ENCODE results near the gene HNRNPC. TPM values are rescaled to one million over a fixed set of nuclear protein-coding genes. Genes with fewer than 3 reads are reported as not detected.

The HNRNPC gene
- polyA plus RNA-seq, 1 donor from 2014 or later, result 1,176 TPM

- H3K4me3 ChIP-seq (ENCODE audit: low read length), result no peak overlapping the region
- peaks cover 78% of the 10 kb centered on the region for H3K79me2 ChIP-seq (replicated peaks; ENCODE audit: insufficient read depth, low read length)
- no peaks in the 10 kb centered on the region for H3K9me2 ChIP-seq (ENCODE audit: insufficient read depth, low read length)
- no peaks in the 10 kb centered on the region for H3K36me3 ChIP-seq (ENCODE audit: insufficient read depth, low read length)
- H3K9me3 ChIP-seq (ENCODE audit: low read length), result no peaks in the 10 kb centered on the region
- no peaks in the 10 kb centered on the region for H3F3A ChIP-seq (ENCODE audit: insufficient read depth, low read length, poor library complexity, severe bottlenecking)
- H3K4me2 ChIP-seq (ENCODE audit: low read length), result no peak overlapping the region
- H3K27ac ChIP-seq (ENCODE audit: low read length), result no peak overlapping the region
- H4K20me1 ChIP-seq (ENCODE audit: insufficient read depth), result peaks cover 31% of the 10 kb centered on the region
- no peak overlapping the region for H3K9ac ChIP-seq (ENCODE audit: low read length)
- no peak for TF ChIP-seq RAD21 (conservative IDR thresholded peaks at IDR 0.05)
- no peak for TF ChIP-seq EZH2 (IDR thresholded peaks at IDR 0.05; ENCODE audit: borderline replicate concordance, insufficient read depth, low read length, poor library complexity, severe bottlenecking)
- TF ChIP-seq TAF1 (IDR thresholded peaks at IDR 0.05; ENCODE audit: low read depth), result no peak
- TF ChIP-seq SMC3 (conservative IDR thresholded peaks at IDR 0.05; ENCODE audit: poor library complexity), result no peak
- TF ChIP-seq POLR2AphosphoS5 (IDR thresholded peaks at IDR 0.05), result no peak
- TF ChIP-seq REST (IDR thresholded peaks at IDR 0.05; ENCODE audit: borderline replicate concordance), result no peak
- TF ChIP-seq CTCF (IDR thresholded peaks at IDR 0.05; ENCODE audit: poor library complexity, severe bottlenecking), result no peak
- H3K27me3 ChIP-seq (ENCODE audit: insufficient read depth, low read depth, low read length), result no peaks in the 10 kb centered on the region
- no peak overlapping the region for H2AFZ ChIP-seq (ENCODE audit: low read depth, low read length)
Observed at GRCh38 chr14:21238823-21239518, 30.3 kb downstream of the HNRNPC start.

DNA sequence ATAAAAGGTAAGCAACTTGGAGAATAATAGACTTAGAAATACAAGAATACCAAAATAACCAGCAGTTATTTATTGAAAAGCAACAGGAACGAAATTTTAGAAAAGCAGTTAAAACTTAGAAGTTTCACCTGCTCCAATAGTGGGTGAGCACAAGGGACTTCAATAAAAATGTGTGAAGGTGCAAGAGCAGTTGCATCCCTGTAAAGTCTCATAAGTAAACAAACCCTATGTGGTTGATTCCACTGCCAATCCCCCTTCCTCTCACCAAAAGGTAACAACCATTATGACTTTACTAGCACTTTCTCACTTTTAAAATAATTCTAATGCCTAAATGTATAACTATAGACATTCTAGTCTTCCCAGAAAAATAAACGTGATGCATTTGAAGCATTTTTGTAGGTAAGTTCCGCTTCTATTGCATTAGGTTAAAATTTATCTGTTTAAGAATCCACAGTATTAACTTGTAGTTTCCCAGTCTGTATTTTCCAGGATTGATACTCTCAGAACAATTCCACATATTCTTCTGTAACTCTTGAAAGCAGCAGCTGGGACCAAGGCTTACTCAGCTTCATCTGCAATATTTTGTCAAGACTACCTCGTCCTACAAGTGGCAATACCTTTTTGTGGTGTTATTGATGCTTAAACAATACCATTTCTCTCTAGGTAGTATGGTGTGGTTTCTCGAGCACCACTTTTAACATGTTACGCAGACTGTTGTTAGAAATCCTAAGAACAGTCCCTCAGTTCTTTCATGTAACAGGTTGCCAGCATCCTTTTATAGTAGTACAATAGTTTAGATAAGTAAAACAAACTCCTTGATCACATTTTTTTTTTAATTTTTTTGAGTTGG lies 32.1 kb downstream of the HNRNPC start:
- Histone ChIP-seq H3K36me3 (ENCODE audit: insufficient read depth, low read length) (peaks cover 6% of the 10 kb centered on the region), H3K27ac (ENCODE audit: low read length) (no peak overlapping the region), H3K9me2 (ENCODE audit: insufficient read depth, low read length) (no peaks in the 10 kb centered on the region), H4K20me1 (ENCODE audit: insufficient read depth) (peaks cover 31% of the 10 kb centered on the region), H3K9me3 (ENCODE audit: low read length) (no peaks in the 10 kb centered on the region), H3K4me3 (ENCODE audit: low read length) (no peak overlapping the region), H3K79me2 (replicated peaks; ENCODE audit: insufficient read depth, low read length) (peaks cover 82% of the 10 kb centered on the region), H2AFZ (ENCODE audit: low read depth, low read length) (no peak overlapping the region), H3K27me3 (ENCODE audit: insufficient read depth, low read depth, low read length) (no peaks in the 10 kb centered on the region), H3K4me2 (ENCODE audit: low read length) (no peak overlapping the region), H3F3A (ENCODE audit: insufficient read depth, low read length, poor library complexity, severe bottlenecking) (no peaks in the 10 kb centered on the region), H3K9ac (ENCODE audit: low read length) (no peak overlapping the region)
- TF ChIP-seq EZH2 (IDR thresholded peaks at IDR 0.05; ENCODE audit: borderline replicate concordance, insufficient read depth, low read length, poor library complexity, severe bottlenecking) (no peak), POLR2AphosphoS5 (IDR thresholded peaks at IDR 0.05) (no peak)

Data from neural cell (in vitro differentiated cells).